ENCODE measurements around the gene CMKLR1. TPM values are rescaled to one million over a fixed set of nuclear protein-coding genes. Genes with fewer than 3 reads are reported as not detected.
A peak's percentile ranks its signal among the peaks of the same experiment; 100 is the strongest.

Gene CMKLR1
- total RNA-seq, 4 donors from 2014 or later: 9.7 to 25.4 (median 13.0) TPM

DNA sequence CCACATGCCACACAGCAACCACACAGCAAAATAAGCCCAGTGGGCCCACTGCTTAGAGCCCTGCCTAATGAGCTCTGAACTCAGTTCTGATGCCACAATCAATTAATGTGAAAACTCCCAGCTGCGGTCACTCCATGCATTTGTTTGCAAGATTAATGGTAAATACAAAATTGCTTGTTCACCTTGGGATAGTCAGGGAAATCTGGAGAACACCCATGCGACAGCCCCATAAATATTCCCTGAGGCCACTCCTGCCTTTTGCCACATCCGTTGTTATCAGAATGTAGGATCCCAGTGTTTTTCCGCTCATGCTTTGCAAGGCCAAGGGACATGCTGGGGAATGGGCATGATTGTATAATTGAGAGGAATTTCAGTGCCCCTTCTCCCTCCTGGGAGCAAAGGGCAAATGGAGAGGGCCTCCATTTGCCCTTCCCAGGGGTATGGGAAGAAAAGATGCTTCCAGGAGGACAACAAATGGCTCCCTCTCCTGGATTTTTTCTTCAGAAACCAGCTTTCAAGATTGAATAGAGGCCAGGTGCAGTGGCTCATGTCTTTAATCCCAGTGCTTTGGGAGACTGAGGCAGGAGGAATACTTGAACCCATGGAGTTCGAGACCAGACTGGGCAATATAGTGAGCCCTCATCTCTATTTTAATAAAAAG lies 30.8 kb upstream of the CMKLR1 start:
- H3K9me3 ChIP-seq: peaks cover 0 to 20% (median 0%) of the 10 kb centered on the region in 3 donors
- H3K36me3 ChIP-seq: no peaks in the 10 kb centered on the region
- no peak overlapping the region for H3K27ac ChIP-seq
- H3K27me3 ChIP-seq: no peaks in the 10 kb centered on the region
- H3K4me1 ChIP-seq: peaks cover 0 to 16% (median 0%) of the 10 kb centered on the region in 3 donors
- H3K4me3 ChIP-seq: no peak overlapping the region
- no peak for ATAC-seq
- TF ChIP-seq, protein P1, sequence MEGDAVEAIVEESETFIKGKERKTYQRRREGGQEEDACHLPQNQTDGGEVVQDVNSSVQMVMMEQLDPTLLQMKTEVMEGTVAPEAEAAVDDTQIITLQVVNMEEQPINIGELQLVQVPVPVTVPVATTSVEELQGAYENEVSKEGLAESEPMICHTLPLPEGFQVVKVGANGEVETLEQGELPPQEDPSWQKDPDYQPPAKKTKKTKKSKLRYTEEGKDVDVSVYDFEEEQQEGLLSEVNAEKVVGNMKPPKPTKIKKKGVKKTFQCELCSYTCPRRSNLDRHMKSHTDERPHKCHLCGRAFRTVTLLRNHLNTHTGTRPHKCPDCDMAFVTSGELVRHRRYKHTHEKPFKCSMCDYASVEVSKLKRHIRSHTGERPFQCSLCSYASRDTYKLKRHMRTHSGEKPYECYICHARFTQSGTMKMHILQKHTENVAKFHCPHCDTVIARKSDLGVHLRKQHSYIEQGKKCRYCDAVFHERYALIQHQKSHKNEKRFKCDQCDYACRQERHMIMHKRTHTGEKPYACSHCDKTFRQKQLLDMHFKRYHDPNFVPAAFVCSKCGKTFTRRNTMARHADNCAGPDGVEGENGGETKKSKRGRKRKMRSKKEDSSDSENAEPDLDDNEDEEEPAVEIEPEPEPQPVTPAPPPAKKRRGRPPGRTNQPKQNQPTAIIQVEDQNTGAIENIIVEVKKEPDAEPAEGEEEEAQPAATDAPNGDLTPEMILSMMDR (IDR thresholded peaks at IDR 0.05): no peak
- TF ChIP-seq POLR2AphosphoS5 (IDR thresholded peaks at IDR 0.05): no peak
- no peak for TF ChIP-seq EP300 (IDR thresholded peaks at IDR 0.05)
- no peak for TF ChIP-seq POLR2A (IDR thresholded peaks at IDR 0.05)
- WGBS, 2 donors (ENCODE audit: low coverage in 1 of 2): 74 to 80% methylated on average over 3 to 5 of the region's 5 CpGs

DNA sequence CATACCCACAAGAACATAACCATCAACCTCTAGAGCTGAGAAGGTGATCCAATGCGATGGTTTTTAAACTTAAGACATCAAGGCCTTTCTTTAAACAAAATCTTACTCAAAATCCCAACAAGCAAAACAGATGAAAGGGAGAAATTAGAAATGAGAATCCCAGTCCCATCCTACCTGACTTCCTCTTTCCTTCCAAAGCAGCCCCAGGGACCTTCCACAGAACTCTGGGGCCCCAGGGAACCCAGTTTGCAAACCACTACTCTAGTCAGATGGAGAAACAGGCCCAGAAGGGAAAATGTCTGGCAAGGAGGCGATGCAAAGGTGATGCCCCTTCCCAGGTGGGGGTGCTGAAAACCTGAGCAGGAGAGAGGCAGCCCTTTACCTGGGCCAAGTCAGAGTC lies 29.0 kb upstream of the CMKLR1 start:
- H3K27me3 ChIP-seq: no peaks in the 10 kb centered on the region
- no peak for ATAC-seq
- H3K9me3 ChIP-seq: peaks cover 0 to 4% (median 0%) of the 10 kb centered on the region in 3 donors
- H3K4me1 ChIP-seq: peaks cover 0 to 16% (median 0%) of the 10 kb centered on the region in 3 donors
- TF ChIP-seq, protein P1 (IDR thresholded peaks at IDR 0.05): no peak
- no peak for TF ChIP-seq EP300 (IDR thresholded peaks at IDR 0.05)
- TF ChIP-seq POLR2AphosphoS5 (IDR thresholded peaks at IDR 0.05): no peak
- TF ChIP-seq POLR2A (IDR thresholded peaks at IDR 0.05): no peak
- H3K27ac ChIP-seq: no peak overlapping the region
- H3K4me3 ChIP-seq: no peak overlapping the region
- WGBS, 2 donors (ENCODE audit: low coverage in 1 of 2): 93% methylated on average over 2 of the region's 2 CpGs; no CpG with 5 or more reads in 1 of the 2 donors
- H3K36me3 ChIP-seq: no peaks in the 10 kb centered on the region

DNA sequence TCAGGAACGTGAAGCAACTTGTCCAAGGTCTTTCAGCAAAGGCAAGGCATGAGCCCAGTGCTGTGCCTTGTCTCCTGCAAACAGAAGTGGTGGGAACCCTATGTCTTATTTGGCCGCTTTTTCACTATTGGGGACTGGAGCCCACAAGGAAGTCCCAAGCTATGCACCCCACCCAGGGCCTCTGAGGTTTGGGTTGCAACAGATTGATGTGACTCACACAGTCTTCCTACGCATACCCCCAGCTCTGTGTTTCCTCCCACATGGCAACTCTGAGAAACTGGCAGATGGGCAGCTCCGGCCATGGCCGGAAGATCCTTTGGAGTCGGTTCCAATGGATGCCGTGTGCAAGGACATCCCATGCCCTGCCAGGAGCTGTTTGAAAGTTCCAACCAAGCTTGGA lies 28.3 kb upstream of the CMKLR1 start:
- Histone ChIP-seq H3K4me3 (no peak overlapping the region), H3K9me3 (no peaks in the 10 kb centered on the region), H3K4me1 (peaks cover 0 to 15% (median 0%) of the 10 kb centered on the region in 3 donors), H3K27ac (no peak overlapping the region), H3K36me3 (no peaks in the 10 kb centered on the region), H3K27me3 (no peaks in the 10 kb centered on the region)
- 61 to 85% methylated on average over 2 to 3 of the region's 7 CpGs for WGBS, 2 donors (ENCODE audit: low coverage in 1 of 2)
- ATAC-seq: peak; percentile 53
- TF ChIP-seq POLR2AphosphoS5 (IDR thresholded peaks at IDR 0.05) (no peak), POLR2A (IDR thresholded peaks at IDR 0.05) (no peak), EP300 (IDR thresholded peaks at IDR 0.05) (no peak)
- TF ChIP-seq, protein P1 (IDR thresholded peaks at IDR 0.05): no peak

DNA sequence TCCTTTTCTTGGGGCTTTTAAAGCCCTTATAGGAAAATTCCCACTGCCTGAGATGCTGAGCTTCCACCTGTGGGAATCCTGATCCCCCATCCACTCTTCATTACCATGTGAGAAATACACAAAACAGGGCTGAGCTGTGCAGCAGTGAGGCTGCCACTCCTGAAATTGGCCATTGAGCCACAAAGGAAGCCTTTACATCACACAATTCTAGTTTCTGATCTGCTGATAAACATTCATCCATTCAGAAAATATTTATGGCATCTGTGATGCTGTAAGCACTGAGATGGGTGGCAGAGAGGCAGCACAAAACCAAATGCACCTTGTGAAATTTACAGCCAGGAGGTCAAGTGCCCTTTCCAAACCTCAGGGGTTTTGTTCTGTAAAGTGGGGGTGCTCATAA lies 26.2 kb upstream of the CMKLR1 start:
- no peaks in the 10 kb centered on the region for H3K4me1 ChIP-seq
- H3K36me3 ChIP-seq: no peaks in the 10 kb centered on the region
- TF ChIP-seq EP300 (IDR thresholded peaks at IDR 0.05): no peak
- TF ChIP-seq, protein P1 (IDR thresholded peaks at IDR 0.05): no peak
- TF ChIP-seq POLR2A (IDR thresholded peaks at IDR 0.05): no peak
- no peak for TF ChIP-seq POLR2AphosphoS5 (IDR thresholded peaks at IDR 0.05)
- no peaks in the 10 kb centered on the region for H3K9me3 ChIP-seq
- H3K27ac ChIP-seq: no peak overlapping the region
- H3K4me3 ChIP-seq: no peak overlapping the region
- no peak for ATAC-seq
- no peaks in the 10 kb centered on the region for H3K27me3 ChIP-seq

DNA sequence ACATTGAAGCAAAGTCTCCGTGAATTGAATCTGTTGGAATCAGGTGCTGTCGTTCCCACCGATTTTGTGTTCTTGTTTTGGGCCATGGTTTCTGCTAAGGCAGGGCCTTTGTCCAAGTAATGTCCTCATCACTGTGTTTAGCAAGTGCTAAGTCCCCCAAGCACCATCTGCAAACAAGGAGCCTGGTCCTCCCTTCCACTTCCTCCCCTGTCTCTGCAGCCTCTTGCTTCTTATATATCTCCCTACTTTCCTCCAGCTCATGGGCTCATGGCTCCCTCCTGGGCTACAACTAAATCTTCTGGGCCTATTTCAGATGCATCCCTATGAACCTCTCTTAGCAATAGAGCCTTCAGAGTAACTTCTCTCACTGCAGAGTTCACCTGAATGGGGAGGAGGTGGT lies 25.8 kb upstream of the CMKLR1 start:
- no peak for TF ChIP-seq POLR2A (IDR thresholded peaks at IDR 0.05)
- TF ChIP-seq, protein P1 (IDR thresholded peaks at IDR 0.05): no peak
- no peak for TF ChIP-seq EP300 (IDR thresholded peaks at IDR 0.05)
- no peak for TF ChIP-seq POLR2AphosphoS5 (IDR thresholded peaks at IDR 0.05)
- no peak overlapping the region for H3K4me3 ChIP-seq
- H3K27ac ChIP-seq: no peak overlapping the region
- H3K9me3 ChIP-seq: no peaks in the 10 kb centered on the region
- H3K27me3 ChIP-seq: no peaks in the 10 kb centered on the region
- ATAC-seq: no peak
- H3K36me3 ChIP-seq: no peaks in the 10 kb centered on the region
- 86% methylated on average over 3 of the region's 3 CpGs; no CpG with 5 or more reads in 1 of the 2 donors for WGBS, 2 donors (ENCODE audit: low coverage in 1 of 2)
- H3K4me1 ChIP-seq: no peaks in the 10 kb centered on the region

All from gastroesophageal sphincter (tissue), 4 donors.